Measurements from ENCODE around the gene GPR12. TPM values are rescaled to one million over a fixed set of nuclear protein-coding genes. Genes with fewer than 3 reads are reported as not detected.

The GPR12 gene
- total and polyA plus RNA-seq, 2 experiments from 2014 or later = 0.13 TPM; not detected in 1

DNA sequence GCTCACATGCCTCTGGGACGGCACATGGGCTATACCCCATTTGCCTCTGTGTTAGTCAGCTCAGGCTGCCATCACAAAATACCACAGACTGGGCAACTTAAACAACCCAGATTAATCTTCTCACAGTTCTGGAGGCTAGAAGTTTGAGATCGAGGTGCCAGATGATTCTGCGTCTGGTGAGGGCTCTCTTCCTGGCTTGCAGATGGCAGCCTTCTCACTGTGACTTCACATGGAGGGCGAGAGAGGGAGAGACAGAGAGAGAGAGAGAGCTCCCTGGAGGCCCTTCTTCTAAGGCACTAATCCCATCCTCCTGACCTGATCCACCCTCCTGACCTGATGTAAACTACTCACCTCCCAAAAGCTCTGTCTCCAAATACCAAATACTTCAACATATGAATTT, 55.0 kb downstream of the GPR12 start (continued):
- TF ChIP-seq, protein P1, sequence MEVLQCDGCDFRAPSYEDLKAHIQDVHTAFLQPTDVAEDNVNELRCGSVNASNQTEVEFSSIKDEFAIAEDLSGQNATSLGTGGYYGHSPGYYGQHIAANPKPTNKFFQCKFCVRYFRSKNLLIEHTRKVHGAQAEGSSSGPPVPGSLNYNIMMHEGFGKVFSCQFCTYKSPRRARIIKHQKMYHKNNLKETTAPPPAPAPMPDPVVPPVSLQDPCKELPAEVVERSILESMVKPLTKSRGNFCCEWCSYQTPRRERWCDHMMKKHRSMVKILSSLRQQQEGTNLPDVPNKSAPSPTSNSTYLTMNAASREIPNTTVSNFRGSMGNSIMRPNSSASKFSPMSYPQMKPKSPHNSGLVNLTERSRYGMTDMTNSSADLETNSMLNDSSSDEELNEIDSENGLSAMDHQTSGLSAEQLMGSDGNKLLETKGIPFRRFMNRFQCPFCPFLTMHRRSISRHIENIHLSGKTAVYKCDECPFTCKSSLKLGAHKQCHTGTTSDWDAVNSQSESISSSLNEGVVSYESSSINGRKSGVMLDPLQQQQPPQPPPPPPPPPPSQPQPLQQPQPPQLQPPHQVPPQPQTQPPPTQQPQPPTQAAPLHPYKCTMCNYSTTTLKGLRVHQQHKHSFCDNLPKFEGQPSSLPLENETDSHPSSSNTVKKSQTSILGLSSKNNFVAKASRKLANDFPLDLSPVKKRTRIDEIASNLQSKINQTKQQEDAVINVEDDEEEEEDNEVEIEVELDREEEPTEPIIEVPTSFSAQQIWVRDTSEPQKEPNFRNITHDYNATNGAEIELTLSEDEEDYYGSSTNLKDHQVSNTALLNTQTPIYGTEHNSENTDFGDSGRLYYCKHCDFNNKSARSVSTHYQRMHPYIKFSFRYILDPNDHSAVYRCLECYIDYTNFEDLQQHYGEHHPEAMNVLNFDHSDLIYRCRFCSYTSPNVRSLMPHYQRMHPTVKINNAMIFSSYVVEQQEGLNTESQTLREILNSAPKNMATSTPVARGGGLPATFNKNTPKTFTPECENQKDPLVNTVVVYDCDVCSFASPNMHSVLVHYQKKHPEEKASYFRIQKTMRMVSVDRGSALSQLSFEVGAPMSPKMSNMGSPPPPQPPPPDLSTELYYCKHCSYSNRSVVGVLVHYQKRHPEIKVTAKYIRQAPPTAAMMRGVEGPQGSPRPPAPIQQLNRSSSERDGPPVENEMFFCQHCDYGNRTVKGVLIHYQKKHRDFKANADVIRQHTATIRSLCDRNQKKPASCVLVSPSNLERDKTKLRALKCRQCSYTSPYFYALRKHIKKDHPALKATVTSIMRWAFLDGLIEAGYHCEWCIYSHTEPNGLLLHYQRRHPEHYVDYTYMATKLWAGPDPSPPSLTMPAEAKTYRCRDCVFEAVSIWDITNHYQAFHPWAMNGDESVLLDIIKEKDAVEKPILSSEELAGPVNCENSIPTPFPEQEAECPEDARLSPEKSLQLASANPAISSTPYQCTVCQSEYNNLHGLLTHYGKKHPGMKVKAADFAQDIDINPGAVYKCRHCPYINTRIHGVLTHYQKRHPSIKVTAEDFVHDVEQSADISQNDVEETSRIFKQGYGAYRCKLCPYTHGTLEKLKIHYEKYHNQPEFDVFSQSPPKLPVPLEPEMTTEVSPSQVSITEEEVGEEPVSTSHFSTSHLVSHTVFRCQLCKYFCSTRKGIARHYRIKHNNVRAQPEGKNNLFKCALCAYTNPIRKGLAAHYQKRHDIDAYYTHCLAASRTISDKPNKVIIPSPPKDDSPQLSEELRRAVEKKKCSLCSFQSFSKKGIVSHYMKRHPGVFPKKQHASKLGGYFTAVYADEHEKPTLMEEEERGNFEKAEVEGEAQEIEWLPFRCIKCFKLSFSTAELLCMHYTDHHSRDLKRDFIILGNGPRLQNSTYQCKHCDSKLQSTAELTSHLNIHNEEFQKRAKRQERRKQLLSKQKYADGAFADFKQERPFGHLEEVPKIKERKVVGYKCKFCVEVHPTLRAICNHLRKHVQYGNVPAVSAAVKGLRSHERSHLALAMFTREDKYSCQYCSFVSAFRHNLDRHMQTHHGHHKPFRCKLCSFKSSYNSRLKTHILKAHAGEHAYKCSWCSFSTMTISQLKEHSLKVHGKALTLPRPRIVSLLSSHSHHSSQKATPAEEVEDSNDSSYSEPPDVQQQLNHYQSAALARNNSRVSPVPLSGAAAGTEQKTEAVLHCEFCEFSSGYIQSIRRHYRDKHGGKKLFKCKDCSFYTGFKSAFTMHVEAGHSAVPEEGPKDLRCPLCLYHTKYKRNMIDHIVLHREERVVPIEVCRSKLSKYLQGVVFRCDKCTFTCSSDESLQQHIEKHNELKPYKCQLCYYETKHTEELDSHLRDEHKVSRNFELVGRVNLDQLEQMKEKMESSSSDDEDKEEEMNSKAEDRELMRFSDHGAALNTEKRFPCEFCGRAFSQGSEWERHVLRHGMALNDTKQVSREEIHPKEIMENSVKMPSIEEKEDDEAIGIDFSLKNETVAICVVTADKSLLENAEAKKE (CRISPR knock-in tag; IDR thresholded peaks at IDR 0.05) = no peak
- TF ChIP-seq, protein P2, sequence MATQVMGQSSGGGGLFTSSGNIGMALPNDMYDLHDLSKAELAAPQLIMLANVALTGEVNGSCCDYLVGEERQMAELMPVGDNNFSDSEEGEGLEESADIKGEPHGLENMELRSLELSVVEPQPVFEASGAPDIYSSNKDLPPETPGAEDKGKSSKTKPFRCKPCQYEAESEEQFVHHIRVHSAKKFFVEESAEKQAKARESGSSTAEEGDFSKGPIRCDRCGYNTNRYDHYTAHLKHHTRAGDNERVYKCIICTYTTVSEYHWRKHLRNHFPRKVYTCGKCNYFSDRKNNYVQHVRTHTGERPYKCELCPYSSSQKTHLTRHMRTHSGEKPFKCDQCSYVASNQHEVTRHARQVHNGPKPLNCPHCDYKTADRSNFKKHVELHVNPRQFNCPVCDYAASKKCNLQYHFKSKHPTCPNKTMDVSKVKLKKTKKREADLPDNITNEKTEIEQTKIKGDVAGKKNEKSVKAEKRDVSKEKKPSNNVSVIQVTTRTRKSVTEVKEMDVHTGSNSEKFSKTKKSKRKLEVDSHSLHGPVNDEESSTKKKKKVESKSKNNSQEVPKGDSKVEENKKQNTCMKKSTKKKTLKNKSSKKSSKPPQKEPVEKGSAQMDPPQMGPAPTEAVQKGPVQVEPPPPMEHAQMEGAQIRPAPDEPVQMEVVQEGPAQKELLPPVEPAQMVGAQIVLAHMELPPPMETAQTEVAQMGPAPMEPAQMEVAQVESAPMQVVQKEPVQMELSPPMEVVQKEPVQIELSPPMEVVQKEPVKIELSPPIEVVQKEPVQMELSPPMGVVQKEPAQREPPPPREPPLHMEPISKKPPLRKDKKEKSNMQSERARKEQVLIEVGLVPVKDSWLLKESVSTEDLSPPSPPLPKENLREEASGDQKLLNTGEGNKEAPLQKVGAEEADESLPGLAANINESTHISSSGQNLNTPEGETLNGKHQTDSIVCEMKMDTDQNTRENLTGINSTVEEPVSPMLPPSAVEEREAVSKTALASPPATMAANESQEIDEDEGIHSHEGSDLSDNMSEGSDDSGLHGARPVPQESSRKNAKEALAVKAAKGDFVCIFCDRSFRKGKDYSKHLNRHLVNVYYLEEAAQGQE (IDR thresholded peaks at IDR 0.05; ENCODE audit: unreplicated experiment) = no peak
- TF ChIP-seq ZNF331 (CRISPR knock-in tag; IDR thresholded peaks at IDR 0.05; ENCODE audit: low read depth) (no peak), EZH2phosphoT487 (IDR thresholded peaks at IDR 0.05; ENCODE audit: unreplicated experiment) (no peak), NANOG (IDR thresholded peaks at IDR 0.05; ENCODE audit: borderline replicate concordance) (no peak), STAT1 (IDR thresholded peaks at IDR 0.05; ENCODE audit: unreplicated experiment) (no peak), EZH2 (IDR thresholded peaks at IDR 0.05; ENCODE audit: low read depth, unreplicated experiment) (no peak), POLR2AphosphoS5 (IDR thresholded peaks at IDR 0.05; ENCODE audit: low read depth) (no peak)
- TF ChIP-seq, protein P3, sequence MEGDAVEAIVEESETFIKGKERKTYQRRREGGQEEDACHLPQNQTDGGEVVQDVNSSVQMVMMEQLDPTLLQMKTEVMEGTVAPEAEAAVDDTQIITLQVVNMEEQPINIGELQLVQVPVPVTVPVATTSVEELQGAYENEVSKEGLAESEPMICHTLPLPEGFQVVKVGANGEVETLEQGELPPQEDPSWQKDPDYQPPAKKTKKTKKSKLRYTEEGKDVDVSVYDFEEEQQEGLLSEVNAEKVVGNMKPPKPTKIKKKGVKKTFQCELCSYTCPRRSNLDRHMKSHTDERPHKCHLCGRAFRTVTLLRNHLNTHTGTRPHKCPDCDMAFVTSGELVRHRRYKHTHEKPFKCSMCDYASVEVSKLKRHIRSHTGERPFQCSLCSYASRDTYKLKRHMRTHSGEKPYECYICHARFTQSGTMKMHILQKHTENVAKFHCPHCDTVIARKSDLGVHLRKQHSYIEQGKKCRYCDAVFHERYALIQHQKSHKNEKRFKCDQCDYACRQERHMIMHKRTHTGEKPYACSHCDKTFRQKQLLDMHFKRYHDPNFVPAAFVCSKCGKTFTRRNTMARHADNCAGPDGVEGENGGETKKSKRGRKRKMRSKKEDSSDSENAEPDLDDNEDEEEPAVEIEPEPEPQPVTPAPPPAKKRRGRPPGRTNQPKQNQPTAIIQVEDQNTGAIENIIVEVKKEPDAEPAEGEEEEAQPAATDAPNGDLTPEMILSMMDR (conservative IDR thresholded peaks at IDR 0.05; ENCODE audit: low read depth in 2 of 2) = no peak

Other genes with a start within 250 kb of the GPR12 start
- 20.7 and 21.0 TPM in 2 replicates for gene WASF3, start 203.1 kb downstream of the GPR12 start, total RNA-seq (2014; rRNA removed; shearing (Covaris generic))
- gene WASF3, start 203.1 kb downstream of the GPR12 start, polyA plus RNA-seq (2016; fragmentation: Nextera tagmentation; extraction: Ambion mirVana) = 9.9 and 10.5 TPM in 2 replicates

All from GM23338 (cell line).